ENCODE measurements around the gene MYL5. TPM values are rescaled to one million over a fixed set of nuclear protein-coding genes. Genes with fewer than 3 reads are reported as not detected.

The MYL5 gene
- total RNA-seq, 3 donors from 2014 or later, result 7.9 to 14.9 (median 12.1) TPM

DNA sequence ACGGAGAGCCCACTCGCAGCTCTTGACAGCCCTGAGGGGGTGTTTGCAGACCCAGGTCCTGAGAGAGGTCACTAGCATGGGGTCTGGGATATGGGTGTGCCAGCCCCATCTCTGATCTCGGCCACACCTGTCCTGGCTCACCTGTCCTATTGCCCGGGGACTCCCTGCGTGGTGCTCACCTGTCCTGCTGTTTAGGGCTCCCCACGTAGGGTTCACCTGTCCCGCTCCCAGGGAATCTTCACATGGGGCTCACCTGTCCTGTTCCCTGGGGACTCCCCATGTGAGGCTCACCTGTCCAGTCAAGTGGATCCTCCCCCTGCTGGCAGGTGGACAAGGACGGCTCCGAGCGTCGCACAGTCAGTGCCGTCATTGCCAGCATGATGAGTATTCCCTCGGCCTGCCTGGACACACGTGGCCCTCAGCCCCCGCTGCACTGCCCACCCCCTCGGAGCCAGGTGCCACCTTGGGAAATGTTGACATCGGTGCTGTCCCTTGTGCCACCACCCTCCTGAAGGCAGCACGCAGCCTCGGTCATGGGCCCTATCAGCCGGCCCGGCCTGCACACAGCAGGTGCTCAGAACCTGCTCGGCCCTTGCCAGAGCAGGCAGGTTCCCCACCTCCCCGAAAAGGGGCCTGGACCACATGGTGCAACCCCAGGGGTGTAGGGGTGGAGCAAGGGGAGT is 8.3 kb downstream of the MYL5 start:
- intact Hi-C loops (cut with DNase I; ENCODE audit: low total_unique reads), result no loop called here
- no peaks in the 10 kb centered on the region for H3K36me3 ChIP-seq
- TF ChIP-seq POLR2AphosphoS5 (IDR thresholded peaks at IDR 0.05) (no peak), POLR2A (IDR thresholded peaks at IDR 0.05) (no peak)
- TF ChIP-seq, protein P1, sequence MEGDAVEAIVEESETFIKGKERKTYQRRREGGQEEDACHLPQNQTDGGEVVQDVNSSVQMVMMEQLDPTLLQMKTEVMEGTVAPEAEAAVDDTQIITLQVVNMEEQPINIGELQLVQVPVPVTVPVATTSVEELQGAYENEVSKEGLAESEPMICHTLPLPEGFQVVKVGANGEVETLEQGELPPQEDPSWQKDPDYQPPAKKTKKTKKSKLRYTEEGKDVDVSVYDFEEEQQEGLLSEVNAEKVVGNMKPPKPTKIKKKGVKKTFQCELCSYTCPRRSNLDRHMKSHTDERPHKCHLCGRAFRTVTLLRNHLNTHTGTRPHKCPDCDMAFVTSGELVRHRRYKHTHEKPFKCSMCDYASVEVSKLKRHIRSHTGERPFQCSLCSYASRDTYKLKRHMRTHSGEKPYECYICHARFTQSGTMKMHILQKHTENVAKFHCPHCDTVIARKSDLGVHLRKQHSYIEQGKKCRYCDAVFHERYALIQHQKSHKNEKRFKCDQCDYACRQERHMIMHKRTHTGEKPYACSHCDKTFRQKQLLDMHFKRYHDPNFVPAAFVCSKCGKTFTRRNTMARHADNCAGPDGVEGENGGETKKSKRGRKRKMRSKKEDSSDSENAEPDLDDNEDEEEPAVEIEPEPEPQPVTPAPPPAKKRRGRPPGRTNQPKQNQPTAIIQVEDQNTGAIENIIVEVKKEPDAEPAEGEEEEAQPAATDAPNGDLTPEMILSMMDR (IDR thresholded peaks at IDR 0.05), result no peak
- no peaks in the 10 kb centered on the region for H3K27me3 ChIP-seq
- peak overlapping the region in 2 of 3 donors; percentile 63 to 92 for H3K4me3 ChIP-seq
- no peaks in the 10 kb centered on the region for H3K9me3 ChIP-seq
- peaks cover 13% of the 10 kb centered on the region in 2 donors for H3K4me1 ChIP-seq
- no peak overlapping the region for H3K27ac ChIP-seq
- DNase-seq (ENCODE audit: low spot score in 2 of 2), result no peak

DNA sequence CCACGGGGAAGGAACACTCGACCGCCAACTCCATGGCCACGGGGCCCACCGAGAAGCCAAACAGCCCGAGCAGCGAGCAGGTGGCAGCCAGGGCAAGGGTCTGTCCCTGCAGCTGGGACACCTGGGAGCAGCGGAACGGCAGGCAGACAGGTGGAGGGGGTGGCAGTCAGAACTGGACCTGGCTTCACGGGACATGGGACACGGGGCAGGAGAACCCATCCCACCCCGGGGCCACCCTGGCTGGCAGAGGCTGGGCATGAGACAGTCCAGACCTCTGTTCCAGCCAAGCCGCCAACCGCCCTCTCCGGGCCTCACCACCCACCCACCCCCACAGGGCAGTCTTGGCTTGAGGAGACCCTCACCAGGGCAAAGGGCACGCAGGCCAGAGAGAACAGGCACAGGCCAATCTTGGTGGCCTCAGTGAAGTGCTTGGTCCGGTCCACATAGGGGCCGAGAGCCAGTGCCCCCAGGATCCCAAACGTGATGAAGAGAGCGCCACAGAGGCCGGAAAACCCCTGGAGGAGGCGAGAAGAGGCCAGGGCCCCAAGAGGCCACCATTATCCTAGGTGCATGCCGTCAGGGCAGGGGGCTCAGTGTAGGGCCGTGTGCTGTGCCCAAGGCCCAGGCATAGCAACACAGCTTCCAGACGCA is 9.0 kb downstream of the MYL5 start:
- H3K27ac ChIP-seq, result no peak overlapping the region
- no peaks in the 10 kb centered on the region for H3K27me3 ChIP-seq
- H3K36me3 ChIP-seq, result no peaks in the 10 kb centered on the region
- peaks cover 18 to 21% of the 10 kb centered on the region in 2 donors for H3K4me1 ChIP-seq
- intact Hi-C loops (cut with DNase I; ENCODE audit: low total_unique reads), result no loop called here
- no peak overlapping the region for H3K4me3 ChIP-seq
- H3K9me3 ChIP-seq, result no peaks in the 10 kb centered on the region
- no peak for TF ChIP-seq POLR2AphosphoS5 (IDR thresholded peaks at IDR 0.05)
- TF ChIP-seq POLR2A (IDR thresholded peaks at IDR 0.05), result no peak
- TF ChIP-seq, protein P1 (IDR thresholded peaks at IDR 0.05), result no peak
- DNase-seq (ENCODE audit: low spot score in 2 of 2), result no peak

DNA sequence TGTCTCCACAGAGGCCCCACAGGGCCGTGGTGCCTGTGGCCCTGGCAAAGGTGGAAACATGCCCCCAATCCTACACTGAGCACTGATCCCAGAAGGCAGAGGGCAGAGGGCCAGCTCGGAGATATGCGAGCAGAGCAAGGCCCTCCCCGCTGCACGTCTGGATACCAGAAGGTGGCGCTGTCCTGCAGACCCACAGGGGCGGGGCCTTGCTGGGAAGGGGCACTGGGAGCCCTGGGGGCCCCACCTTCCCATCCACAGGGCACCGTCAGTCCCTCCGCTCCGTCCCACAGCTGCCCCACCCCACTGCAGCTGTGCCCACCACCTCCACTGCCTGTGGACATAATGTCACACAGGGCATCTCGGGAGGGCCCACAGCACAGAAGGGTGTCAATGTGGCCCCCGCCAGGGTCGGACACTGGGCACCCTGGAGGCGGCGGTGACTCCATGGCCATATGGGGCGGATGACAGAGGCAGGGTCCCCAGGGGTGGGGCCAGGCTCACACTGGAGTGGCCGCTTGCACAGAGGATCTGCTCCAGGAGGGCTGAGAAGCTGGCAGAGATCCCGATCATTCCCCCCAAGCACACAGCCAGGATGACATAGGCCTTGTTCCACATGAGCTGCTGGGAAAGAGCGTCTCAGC is 9.8 kb downstream of the MYL5 start:
- Histone ChIP-seq H3K36me3 (no peaks in the 10 kb centered on the region), H3K4me1 (peaks cover 19 to 23% of the 10 kb centered on the region in 2 donors), H3K27me3 (no peaks in the 10 kb centered on the region), H3K27ac (no peak overlapping the region), H3K9me3 (no peaks in the 10 kb centered on the region), H3K4me3 (no peak overlapping the region)
- intact Hi-C loops (cut with DNase I; ENCODE audit: low total_unique reads), result no loop called here
- TF ChIP-seq, protein P1 (IDR thresholded peaks at IDR 0.05), result peak in 2 of 3 donors; percentile 37 to 41
- TF ChIP-seq POLR2AphosphoS5 (IDR thresholded peaks at IDR 0.05), result no peak
- DNase-seq (ENCODE audit: low spot score in 2 of 2), result no peak

DNA sequence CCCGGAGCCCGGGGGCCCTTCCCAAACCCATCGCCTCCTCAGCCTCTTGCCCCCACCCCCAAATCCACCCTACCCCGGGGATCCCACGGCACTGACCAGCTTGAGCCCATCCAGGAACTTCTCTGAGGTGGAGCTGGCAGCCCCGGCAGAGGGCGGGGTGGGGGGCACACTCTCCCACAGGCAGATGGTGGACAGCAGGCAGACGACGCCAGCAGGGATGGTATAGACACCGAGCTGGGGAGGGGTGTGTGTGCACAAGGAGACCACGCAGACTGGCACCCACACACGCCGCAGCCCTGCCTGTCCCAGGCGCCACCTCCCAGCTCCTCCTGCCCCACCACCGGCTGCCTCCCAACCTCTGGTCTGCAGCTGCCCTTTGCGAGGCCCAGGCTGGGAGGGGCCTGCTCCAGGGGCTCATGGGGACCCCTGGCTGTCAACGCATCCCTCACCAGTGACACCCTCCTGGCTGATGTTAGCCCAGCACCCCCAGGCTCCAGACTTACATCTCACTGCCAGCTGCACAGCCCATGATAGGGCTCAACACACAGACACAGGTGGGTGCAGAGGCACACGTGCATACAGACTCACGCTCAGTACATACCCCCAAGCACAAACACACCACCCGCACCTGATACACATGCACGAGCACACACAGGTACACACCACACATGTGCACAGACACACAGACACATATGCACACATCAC is 10.4 kb downstream of the MYL5 start:
- intact Hi-C loops (cut with DNase I; ENCODE audit: low total_unique reads), result loop anchor here (5.0 kb wide), 1 partner anchor 1883 kb away; no protein-coding TSS in a partner anchor
- TF ChIP-seq POLR2AphosphoS5 (IDR thresholded peaks at IDR 0.05) (no peak), POLR2A (IDR thresholded peaks at IDR 0.05) (no peak)
- TF ChIP-seq, protein P1 (IDR thresholded peaks at IDR 0.05), result no peak
- Histone ChIP-seq H3K27me3 (no peaks in the 10 kb centered on the region), H3K36me3 (no peaks in the 10 kb centered on the region), H3K9me3 (no peaks in the 10 kb centered on the region), H3K4me1 (peaks cover 23 to 25% of the 10 kb centered on the region in 2 donors), H3K4me3 (no peak overlapping the region), H3K27ac (no peak overlapping the region)
- no peak for DNase-seq (ENCODE audit: low spot score in 2 of 2)

All from breast epithelium (tissue), 4 donors.